Suppressor macrophage treated with lipopolysaccharide for 4 hours (primary cell): ENCODE measurements around the gene PTPRN.

Source experiments
- DNase-seq: peaks from one replicate; pipeline ENCODE4 v3.0.0-alpha.2; 2020

PTPRN gene

DNA sequence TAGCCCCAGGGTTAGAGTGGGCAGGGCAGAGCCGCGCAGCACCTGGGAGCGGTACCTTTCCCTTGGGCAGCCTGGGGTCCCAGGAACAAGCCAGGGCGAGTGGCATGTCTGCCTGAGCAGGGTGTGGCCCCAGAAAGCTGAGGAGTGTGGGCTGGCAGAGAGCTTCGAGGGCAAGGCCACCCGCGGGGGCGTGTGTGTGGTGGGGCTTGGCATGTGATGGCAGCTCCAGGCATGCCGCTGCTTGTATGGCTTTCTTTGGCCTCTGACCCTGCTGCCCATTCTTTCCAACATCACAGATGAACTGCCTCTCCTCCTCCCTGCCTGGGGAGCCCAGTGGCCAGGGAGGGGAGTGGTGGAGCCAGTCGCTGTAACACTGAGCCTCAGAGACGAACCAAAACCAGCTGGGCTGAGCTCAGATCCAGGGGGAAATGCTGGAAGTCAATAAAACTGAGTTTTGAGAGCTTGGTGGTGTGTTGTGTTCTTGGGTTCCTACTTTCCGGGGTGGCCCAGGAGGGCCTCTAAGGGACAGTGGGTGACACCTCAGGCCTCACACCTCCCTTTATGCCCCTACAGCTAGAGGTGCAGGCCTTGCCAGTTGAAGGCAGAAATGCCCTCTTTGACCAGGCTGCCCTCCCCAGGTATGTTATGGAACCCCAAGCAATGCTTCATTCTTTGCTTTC is 22.6 kb downstream of the PTPRN start:
- DNase-seq: no peak

DNA sequence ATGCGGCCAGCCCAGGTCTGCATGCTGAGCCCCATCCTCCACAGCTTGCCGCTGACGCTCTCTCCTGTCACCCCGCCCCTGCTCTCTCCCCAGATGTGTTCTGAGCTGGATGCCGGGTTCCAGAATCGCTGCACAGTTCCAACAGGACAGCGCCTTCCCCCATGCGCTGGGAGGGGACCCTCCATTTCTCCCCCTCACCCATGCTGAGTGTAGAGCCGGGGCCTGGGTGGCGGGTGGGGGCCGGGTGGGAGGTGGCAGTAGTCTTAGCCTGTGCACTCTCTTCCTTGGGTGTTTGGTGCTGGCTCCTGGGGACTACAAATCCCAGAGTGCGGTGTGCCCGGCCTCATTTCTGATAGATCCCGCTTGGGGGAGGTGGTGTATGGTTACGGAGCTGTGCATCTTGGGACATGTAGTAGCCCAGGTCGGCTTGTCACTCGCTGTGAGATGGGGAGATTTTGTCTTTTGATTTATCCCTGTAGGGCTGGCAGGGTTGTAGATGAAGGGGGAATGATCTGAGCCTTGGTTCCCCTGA is 23.2 kb downstream of the PTPRN start:
- no peak for DNase-seq

DNA sequence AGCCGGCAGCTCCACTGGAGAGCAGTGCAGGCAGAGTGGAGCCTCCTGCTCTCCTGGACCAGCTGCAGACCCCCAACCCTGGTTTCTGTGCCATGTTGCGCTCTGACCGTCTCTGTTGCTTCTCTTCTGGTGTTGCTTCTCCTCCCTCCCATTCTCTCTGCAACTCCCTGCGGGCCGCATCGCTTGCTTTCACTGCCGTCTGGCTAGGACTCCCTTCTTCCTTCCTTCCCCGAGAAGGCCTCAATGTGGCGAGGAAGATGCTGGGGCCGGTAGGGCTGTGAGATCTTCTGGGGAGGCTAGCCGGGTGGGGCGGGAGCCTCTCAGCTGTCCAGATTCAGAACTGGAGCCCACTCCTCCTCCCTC is 23.8 kb downstream of the PTPRN start:
- no peak for DNase-seq

DNA sequence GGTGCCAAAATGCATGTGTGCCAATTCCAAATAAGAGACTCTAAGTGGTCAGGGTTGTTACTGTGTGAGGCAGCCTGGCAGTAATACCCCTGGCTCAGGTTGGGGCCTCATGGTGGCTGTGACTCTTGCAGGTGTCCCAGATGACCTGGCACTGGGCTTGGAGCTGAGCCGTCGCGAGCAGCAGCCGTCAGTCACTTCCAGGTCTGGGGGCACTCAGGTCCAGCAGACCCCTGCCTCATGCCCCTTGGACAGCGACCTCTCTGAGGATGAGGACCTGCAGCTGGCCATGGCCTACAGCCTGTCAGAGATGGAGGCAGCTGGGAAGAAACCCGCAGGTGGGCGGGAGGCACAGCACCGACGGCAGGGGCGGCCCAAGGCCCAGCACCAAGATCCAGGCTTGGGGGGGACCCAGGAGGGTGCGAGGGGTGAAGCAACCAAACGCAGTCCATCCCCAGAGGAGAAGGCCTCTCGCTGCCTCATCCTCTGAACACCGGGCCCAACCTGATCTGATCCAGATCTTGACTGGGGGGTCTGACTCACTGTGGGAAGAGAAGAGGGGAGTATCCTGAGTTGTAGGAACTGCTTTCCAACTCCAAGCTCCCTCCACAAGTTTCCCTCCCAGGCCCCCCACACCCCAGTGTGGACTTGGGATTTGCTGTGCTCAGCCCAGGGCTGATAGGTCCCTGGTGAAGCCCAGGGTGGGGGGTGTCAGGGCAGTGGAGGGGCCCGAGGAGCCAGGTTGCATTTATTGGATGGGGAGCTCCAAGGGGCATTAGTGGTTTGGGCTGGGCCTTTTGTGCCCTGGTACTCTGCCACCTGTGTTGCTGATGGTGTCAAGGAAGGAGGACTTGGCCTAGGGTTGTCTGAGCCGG is 24.5 kb downstream of the PTPRN start:
- no peak for DNase-seq

DNA sequence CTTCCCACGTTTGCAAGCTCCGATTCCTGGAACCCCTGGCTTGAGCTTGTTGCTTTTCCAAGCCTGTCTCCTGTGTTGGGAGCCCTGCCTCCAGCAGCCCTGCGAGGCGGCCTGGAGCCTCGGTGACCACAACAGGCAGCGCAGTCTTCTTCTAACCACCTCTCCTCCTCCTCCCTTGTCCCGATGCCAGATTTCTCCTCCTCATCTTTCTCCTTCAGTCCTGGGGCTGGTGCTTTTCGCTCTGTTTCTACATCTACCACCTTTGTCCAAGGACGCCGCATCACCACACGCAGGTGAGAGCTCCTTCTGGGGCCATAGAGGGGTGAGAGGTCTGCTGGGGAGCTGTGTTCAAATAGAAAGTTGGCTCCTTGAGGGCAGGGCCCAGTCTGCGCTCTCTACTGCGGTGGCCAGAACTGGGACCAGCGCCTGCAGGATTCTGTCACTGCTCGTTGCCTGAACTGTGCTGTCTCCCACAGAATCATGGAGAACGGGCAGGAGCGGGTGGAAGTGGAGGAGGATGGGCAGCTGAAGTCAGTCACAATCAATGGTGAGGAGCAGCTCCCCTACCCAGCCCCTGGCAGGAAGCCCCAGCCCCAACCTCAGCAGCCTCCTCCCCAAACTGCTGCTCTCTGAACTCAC is 26.1 kb downstream of the PTPRN start:
- DNase-seq: no peak

DNA sequence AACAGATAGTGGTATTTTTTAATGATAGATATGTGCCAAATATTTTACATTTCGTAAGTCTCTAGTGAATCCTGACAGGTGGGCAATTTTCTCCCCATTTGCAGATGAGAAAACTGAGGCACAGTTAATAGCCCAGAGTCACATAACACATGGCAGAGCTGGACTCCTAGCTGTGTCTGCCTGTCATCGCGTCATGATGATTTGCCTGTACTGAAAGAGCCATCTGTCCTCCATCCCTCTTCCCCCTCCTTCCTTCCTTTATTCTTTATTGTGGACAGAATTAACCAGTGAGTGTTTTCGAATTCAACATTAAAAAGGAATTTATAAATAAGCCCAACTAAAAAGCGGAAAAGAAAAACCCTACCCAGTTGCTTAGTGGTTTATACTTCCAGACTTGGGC is 26.8 kb downstream of the PTPRN start:
- no peak for DNase-seq

DNA sequence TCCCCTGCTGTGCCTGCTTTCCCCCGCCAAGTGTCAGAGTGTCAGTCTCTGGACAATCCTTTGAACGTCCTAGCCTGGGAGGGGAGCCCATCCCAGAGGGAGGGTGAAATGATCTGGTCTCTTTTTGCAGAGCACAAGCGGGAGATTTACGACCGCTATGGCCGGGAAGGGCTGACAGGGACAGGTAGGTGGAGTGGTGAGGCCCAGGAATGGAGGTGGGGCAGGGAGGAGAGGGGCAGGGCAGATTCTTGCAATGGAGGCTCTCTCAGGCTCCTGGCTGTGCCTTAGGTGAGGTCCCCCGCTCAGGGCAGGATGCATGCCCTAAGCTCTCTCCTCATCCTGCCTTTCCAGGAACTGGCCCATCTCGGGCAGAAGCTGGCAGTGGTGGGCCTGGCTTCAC is 27.6 kb downstream of the PTPRN start:
- DNase-seq: no peak

DNA sequence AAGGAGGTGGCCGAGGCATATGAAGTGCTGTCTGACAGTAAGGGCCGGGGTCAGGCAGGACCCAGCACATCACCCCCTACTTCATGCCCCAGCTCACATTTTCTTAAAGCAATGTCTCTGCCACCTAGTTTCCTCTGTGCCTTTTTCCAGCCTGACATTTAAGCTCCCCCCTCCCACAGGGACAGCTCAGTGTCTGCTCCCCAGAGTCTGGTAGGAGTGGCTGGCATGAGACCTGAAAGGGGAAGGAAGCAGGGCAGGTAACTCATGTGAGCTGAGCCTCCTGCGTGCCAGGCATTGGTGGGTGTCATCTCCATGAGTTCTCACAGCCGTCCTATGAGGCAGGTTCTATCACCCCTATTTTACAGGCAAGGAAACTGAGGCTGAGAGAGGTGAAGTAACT is 28.6 kb downstream of the PTPRN start:
- DNase-seq: no peak

DNA sequence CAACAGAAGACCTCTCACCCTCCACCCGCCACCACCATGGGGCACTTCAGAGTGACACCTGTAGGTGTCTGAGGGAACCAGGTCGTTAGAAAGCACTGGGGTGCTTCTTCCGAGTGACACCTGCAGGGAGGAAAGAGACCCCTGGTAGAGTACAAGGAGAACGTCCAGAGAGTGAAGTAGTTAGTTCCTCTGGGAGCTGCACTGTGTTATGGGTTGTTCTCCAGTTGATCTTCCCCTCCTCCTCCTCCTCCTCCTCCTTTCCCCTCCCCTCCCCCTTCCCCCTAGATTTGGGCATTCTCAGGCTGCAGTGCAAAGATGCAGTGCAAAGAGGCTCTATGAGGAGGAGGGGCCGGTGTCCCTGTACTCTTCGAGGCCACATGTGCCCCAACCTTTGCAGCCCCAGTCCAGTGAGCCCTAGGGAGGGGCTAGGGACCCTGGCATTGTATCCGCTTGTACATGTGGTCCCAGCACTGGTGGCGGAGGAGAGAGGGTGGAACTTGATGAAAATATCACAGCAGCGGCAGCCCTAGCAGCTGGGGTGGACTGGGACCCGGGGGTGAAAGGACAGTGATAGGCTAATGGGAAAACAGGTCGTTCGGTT is 29.2 kb downstream of the PTPRN start:
- DNase-seq: no peak

DNA sequence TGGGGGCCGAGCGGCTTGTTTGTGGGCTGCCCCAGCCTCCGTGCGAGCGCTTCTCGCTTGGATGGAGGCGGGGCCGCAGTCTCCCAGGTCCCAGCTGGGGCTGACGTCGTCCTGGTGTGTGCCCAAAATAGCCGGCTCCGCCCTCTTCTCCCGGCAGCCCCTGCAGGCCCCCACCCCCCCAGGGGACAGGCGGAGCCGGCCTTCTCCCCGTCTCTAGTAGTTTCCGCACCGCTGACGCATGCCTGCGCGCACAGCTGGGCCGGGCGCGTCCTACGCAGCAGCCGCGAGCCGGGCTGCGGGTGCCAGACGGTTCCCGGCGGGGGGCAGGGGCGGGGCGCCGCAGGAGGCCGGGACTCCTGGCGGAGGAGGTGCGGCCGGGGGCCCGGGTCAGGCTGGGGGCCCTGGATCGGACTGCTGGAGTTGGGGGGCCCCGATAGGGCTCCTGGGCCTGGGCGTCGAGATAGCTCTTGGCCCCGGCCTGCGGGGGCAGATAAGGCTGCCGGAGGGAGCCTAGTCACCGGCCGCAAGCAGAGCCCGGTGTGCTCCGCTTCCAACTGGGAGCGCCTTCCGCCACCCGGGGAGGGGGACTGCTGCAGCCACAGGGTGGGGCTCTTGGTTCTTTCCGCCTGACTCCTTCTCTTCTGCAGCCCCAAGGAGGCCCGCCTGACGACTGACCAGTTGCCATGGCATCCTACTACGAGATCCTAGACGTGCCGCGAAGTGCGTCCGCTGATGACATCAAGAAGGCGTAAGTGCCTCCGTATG is 29.9 kb downstream of the PTPRN start, which contains the start of gene DNAJB2:
Gene DNAJB2, plus strand, starts transcription at position 216 of the 765 bp plus-strand sequence. Its CDS starts 468 bp downstream, at position 684.
- peak; percentile 99 for DNase-seq

DNA sequence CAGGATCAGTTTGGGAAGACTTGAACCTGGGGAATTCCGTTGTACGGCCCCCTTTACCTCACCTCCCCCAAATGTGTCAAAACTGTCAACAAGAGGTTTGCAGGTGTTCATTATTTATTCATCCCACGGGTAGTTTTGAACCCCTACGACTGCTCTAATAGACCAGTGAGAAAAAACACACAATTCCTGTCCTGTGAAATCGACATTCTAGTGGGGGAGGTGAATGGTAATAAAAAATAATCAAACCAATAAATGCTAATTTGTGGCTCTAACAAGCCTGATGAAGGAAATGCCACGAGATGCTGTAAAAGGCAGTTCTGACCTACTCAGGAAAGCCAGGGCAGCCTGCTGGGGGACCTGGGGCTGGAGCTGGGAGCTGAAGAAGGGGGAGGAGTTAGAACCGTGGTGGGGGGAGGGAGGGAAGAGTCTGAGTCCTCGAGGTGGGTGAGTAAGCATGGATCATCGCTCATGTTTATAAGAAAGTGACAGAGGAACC is 30.5 kb downstream of the PTPRN start:
- DNase-seq: no peak

DNA sequence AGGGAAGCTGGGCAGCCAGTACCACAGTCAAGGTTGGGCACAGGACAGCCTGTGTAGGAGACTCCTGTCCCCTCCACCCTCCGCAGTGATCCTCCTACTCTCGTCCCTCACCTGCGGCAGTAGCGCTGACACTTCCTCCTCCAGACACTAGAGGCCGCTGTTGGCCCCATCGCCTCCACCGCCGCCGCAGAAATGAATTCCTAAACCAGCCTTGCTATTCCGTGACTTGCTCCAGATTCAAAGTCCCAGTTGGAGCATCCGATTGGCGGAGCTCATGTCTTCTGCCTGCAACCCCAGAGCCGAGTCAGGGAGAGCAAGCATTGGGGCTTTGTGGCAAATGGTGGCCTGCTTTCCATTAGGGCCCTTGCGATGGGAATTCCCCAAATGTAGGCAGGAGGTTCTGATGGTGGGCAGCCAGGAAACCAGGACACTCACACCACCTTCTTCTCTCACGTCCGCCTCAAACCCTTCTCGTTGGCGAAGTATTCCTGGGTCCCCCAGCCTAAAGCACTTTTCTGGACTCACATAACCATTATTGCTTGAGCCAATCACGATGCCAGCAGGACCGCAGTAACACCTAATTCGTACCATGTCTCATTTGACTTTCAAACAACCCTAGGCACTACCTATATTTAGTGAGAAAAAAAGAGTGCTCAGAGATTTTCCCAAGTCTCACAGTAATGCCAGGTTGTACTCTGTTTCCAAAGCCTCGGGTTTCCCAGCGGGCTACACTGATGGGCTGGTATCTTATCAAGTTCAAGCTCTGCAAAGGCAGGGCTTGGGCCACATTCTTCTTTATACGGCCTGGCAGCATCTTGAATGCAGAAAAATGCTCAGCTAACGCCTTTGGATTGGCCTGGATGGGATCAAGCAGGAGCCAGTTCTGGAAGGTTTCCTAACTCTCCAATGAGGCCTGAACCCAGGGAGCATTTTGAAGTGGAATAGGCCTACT is 31.2 kb downstream of the PTPRN start:
- peak; percentile 77 for DNase-seq

DNA sequence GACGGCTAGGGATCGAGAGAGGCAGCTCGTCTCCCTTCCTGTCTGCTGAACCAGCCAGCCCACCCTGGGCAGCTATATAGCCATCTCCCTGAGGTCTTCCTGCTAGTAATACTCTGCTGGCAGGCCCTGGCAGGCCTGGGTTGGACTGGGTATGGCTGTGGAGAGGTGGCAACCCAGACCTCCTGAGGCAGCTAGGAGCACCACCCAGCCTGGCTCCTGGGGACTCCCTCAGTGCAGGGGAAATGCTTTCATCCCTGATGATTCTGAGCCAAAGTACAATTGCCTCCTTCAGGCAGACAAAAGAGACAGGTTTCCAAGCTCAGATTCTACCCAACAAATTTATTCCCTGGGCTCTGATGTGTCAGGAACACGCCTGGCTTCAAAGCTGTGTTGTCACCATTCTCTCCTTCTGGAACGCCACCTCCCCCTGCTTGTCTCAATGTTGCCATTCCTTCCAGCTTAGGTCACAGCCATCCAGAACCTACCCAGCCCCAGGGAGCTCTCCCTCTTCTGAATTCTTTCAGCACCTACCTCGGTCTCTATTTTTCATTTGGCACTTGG is 34.8 kb downstream of the PTPRN start:
- DNase-seq: no peak

DNA sequence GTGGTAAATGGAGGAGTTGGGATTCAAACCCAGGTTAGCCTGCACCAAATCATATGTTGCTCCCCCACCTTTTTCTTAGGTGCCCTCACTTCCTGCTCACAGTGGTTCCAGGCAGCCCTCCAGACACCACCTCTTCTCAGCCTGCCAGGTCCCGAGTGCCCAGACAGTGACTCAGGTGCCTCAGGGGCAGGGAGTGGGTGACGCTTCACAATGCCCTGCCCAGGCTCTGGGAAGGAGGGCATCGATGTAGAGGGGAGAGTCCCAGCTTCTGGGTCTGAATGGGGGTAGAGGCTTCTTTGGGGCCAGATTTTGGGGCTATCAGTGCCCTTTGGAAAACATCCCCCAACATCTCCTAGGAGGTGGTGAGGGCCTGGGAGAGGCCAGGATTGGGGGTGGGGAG is 35.3 kb downstream of the PTPRN start:
- DNase-seq: no peak

DNA sequence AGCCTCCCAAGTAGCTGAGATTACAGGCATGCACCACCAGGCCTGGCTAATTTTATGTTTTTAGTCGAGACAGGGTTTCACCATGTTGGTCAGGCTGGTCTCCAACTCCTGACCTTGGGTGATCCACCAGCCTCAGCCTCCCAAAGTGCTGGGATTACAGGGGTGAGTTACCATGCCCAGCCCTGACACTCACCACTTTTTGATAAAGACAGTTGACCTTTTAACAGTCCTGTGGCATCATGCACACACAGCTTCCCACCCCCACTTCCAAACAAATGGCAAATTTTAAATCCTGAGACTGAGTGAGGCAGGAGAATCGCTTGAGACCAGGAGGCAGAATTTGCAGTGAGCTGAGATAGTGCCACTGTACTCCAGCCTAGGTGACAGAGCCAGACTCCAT is 36.2 kb downstream of the PTPRN start:
- peak; percentile 39 for DNase-seq

DNA sequence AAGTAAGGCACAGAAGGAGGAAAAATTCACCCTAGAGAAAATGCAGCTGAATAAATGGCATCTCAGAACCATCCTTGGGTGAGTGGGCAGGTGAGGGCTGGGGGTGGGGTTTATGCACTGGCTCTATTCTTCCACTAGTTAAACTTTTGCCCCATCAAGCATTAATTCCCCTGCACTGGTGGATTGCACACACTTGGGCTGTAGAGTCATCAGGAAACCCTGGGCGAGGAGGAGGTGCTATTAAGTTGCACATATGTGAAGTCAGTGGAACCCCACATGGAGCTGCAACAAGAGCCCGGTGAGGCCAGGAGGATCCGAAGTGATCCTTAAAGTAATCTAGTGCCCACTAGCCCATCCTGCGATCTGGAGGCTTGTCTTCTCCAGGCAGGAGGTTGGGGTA is 36.8 kb downstream of the PTPRN start:
- DNase-seq: no peak

DNA sequence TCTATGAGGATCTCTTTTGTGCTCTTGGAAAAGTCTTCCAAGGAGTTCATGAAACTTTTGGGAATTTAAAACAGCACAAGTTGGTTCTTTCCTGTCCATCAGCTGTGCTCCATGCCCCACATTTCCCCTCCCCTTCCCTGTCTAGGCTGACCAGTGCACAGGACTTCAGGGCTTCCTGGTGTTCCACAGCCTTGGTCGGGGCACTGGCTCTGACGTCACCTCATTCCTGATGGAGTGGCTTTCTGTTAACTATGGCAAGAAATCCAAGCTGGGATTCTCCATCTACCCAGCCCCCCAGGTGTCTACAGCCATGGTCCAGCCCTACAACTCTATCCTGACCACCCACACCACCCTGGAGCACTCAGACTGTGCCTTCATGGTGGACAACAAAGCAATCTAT is 38.2 kb downstream of the PTPRN start:
- no peak for DNase-seq

DNA sequence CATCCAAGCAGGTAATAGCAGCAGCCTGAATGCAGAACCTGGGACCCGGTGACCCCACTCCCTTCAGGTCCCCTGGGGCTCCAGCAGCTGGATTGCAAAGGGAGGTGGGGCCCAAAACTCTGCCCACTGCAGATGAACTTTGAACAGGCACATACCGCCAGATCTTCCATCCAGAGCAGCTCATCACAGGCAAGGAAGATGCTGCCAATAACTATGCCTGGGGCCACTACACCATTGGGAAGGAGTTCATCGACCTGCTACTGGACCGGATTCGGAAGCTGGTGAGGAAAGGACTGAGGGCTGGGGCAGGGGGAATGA is 39.2 kb downstream of the PTPRN start:
- no peak for DNase-seq

DNA sequence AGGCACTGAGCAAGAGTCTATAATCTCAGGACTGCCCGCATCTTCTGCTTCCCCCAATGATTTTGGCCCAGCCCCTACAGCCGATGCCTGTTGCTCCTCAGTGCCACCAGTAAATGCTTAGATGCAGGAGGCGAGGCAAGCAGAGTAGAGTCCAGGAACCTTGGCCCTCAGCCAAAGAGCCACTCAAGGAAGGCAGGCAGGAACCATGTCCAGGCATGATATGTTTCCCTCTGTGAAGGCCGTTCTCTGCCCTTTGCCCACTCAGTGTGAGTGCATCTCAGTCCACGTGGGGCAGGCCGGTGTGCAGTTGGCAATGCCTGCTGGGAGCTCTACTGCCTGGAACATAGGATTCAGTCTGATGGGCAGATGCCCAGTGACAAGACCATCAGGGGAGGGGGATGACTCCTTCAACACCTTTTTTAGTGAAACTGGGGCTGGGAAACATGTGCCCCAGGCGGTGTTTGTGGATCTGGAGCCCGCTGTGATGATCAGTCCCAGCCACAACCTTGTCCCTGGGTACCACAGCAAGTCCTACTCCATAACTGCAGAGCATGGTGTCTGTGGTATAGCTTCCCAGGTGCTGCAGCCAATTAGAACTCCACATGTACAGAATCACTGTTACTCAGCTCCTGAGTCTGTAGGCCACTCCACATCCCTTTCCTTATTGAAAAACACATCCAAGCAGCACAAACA is 39.7 kb downstream of the PTPRN start:
- DNase-seq: no peak

DNA sequence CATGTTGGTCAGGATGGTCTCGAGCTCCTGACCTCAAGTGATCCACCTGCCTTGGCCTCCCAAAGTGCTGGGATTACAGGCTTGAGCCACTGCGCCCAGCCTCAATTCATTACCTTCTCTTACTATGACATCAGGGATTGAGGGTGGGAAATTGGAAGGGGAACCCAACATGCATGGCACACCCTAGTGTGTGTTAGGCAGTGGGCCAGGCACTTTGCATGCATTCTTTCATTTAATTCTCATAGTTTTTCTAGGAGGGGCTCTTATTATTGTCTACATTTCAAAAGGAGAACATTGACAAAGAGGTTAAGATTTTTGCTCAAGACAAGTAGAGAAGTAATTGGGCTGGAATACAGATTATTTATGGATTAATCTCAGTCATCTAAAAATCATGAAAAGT is 40.9 kb downstream of the PTPRN start:
- no peak for DNase-seq
